HG03097 (cell line): ENCODE data around the gene PON1.

Source experiments
- ATAC-seq: cut with Tn5 transposase; IDR thresholded peaks from one replicate; pipeline ENCODE4 v1.9.1; 2021; ENCODE audit not compliant: unreplicated experiment, low FRiP score

PON1 gene

DNA sequence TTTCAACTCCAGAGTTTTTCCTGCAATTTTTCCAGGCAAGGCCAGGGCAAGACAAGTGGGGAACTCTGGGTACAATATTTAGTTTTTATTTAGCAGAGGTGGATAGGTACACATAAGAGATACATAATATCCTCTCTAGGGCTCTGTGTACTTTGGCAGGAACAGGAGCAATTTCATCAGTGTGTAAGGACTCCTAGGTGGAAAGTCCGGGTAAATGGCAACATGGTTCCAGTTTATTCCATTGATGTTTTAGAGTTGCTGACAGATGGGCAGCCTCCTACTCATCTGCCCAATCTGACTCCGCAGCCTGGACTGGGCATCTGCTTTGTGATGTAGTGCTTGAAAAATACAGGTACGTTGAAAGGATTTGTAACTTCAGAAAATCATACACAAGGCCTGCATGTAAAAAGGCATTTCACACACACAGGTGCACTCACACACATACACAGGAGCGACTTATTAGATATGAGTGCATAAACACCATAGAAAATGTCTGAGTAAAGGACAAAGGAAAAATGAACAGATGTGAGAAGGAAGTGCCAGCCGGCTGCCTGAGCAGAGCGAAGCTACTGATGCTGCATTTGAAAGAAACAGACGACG, 5.7 kb downstream of the PON1 start:
- ATAC-seq = no peak

DNA sequence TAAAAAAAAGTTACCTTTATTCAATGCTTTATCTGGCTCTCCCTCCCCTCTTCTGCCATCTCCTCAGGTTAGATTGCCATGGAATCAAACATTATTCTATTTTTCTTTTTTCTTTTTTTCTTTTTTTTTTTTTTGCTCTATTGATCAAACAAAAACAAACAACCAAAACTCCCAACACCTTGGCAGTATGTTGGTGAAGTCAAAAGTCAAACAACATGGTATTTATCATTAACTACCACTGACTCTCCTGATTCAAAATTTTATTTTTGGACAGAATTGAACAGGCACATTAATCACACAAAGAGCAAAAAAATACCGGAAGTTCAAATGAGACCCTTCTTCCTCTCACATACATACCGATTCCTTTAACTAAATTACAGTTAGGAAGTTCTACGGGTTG, 6.4 kb downstream of the PON1 start:
- no peak for ATAC-seq

DNA sequence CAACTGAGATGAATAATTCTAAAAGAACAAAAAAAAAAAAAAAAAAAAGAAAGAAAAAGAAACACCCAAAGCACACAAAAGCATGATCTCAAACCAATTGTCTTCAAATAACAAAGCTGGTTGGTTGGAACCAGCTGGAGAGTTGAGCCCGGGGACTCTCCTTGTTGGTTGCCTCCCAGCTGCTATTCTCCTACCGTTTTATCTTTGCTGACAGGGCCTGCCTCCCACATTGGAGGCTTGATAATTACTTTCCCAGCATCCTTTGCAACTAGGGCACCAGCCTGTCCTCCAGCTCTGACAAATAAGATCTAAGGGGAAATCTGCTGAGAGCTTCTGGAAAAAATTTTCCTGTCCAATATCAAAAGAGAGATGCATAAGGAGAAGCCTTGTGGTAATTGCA, 6.8 kb downstream of the PON1 start:
- no peak for ATAC-seq

DNA sequence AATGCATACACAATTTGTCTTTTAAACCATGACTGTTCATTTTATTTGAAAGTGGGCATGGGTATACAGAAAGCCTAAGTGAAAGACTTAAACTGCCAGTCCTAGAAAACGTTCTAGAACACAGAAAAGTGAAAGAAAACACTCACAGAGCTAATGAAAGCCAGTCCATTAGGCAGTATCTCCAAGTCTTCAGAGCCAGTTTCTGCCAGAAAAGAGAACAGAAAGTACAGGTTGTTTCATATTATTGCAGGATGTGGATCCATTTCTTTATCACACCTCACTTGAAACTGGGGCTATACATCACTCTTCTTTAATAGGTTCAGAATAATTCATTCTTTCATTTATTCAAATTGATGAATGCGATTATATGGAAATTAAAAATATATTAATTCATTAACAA, 7.7 kb downstream of the PON1 start:
- ATAC-seq = peak; percentile 82

DNA sequence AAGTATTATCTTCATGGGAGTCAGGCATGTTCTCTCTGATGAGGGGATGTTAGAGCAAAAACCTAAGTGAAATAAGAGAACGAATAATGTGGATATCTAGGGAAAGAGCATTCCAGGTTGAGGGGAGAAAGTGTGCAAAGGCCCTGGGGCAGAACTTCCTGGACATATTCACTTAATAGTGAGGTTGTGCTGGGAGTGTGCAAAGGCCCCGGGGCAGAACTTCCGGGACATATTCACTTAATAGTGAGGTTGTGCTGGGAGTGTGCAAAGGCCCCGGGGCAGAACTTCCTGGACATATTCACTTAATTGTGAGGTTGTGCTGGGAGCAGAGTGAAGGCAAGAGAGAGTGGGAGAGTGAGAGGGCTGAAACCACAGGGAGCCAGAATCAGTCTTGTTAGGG, 11.8 kb downstream of the PON1 start:
- ATAC-seq = no peak

DNA sequence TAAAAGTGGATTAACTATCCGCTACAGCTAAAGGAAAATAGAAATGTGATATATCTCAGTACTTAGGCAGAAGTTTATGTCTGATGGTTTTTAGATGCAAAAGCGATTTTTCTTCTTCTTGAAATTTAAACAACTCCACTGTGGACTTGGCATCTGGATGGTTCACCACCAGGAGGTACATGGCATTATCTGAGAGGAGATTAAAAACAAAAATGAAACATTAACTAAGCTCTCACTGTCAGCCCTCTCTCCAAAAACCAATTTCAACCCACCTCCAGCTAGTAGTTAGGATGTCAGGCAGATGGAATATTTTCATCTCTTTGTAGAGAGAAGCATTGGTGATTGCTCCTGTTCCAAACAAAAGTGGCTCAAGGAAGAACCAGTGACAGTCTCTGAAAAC, 12.9 kb downstream of the PON1 start:
- no peak for ATAC-seq

DNA sequence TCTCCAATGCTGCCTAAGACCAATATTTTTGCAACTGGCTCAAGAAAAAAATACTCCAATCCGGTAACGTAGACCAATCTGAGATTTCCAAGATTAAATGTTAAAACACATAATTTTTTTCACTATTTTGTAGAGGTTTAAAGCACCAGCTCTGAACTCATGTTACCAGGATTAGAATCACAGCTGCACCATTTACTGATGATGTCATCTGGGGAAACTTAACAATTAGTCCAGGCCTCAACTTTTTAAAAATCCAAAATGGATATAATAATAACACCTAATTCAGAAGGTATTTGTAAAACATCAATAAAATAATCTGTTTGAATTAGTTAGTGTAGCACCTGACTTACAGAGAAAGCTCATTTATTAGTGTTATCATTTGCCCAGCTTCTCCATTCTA, 14.4 kb downstream of the PON1 start:
- no peak for ATAC-seq

DNA sequence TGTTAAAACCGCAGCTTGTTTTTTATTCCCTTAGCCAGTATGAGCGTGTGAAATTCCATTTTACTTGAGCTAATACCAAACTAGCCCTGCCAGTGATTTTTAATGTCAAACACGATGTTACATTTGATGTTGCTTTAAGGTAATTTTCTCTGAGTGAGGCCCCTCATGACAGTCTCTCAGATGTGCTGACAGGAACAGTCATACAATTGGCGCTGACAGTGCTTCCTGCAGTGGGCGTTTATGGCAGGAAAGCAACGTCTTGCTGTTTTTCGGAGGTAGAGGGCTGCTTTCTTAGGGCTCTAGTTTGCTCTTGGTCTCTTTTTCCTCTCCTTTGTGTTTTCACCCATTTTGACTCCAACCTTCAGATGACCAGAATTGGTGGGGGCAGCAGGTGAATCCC, 19.3 kb downstream of the PON1 start:
- no peak for ATAC-seq

DNA sequence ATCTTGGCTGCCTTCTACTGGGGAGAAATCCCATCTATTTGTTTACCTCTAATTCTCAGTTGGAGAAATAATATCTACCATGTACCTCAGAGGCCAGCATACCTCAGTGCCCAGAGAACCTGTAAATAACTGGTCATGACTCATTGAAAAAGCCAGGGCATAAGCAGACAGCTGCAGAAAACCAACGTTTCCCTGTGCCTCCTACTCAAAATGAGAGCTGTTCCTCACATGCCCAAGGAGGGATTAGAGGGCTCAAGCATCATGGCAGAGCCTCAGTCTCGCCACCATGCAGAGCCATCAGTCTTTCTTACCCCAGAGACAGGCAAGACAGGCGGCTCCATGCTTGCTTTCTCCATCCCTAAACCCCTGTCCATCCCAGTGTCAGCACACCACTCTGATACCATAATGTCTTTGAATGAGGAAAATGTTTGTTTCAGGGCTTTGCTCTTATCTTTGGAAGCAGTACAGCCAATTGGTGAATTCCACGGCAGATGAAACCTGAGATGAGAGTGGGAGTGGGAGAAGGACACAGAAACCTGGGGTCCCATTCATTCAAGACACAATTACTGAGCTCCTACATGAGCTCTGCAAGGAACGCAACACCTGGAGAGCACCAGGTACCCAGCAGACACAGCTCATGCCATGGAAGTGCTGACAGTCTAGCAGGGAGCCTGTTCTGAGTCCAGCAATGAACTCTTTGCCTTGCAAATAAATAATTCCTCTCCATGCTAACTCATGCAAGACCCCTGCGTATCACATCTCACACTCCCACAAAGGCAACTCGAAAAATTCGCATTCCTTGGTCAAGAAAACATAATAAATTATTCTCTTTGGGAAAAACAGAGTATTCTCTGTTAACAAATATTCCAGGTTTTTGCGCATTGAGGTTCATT, 21.1 kb downstream of the PON1 start:
- ATAC-seq = no peak

DNA sequence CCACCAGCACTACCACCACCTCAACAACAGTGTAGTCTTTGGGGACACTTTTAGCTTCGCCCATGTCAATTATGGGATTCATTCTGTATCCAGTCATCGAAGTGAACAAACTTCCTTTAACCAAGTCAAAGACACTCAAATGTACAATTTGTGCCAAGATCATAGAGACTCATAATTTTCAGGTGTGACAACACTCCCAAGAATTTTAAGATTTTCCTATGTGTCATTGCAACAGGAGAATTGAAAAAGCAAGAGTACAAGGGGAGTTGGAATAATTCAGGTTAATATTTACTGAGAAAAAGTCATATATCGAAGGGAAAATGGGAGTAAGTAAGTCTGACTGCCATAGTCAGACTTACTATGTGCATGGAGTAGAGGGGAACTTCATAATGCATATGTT, 26.2 kb downstream of the PON1 start:
- ATAC-seq = no peak

DNA sequence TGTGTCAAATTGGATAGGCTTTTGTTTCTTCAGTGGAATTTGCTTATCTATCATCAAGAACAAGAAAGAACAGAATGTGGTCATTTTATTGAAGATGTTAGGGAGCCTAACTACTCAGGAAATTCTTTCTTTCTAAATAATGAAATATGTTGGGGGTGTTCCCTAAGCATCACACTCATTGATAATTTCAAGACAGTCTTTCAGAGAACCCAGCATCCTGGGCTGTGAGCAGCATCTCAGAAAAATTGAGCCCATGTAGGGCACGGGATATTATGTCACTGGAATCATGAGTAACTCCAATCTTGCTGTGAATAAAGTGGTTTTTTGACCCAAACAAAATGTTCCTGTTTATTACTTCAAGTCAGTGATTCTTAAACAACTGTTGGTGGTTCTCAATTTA, 27.3 kb downstream of the PON1 start:
- ATAC-seq = no peak

DNA sequence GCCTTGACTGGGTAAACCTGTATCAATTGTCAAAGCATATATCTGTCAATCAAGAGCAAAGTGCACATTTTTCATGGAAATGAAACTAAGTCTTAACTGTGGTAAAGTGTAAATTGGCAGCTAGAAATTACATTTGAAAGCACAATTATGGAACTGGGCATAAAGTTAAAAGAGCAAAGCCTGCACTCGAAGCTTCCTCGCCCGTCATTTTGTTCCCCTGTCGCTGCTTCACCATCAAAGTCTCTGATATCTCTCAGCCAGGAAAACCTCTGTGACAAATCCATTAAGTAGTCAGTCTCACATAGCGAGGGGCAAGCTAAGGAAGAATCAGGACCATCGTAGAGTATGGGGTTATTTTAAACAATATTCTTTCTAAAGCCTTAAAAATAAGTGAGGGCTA, 27.9 kb downstream of the PON1 start:
- no peak for ATAC-seq

DNA sequence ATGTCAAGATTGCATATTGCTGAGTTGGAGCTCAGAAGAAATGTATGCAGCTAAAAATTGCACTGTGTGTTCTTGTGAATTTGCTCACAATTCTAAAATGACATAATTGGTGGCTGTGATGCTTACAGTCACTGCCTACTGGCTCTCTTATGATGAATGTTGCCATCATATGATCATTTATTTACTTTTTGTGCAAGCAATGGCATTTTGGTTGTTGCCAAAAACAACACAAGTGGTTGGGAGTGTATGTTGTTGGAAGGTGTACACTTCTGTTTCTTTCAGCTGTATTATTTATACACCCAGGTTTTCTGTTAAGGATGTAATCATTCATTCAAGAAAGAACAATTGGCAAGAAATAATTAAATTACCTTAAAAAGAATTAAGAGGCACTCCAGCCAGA, 28.9 kb downstream of the PON1 start:
- no peak for ATAC-seq

DNA sequence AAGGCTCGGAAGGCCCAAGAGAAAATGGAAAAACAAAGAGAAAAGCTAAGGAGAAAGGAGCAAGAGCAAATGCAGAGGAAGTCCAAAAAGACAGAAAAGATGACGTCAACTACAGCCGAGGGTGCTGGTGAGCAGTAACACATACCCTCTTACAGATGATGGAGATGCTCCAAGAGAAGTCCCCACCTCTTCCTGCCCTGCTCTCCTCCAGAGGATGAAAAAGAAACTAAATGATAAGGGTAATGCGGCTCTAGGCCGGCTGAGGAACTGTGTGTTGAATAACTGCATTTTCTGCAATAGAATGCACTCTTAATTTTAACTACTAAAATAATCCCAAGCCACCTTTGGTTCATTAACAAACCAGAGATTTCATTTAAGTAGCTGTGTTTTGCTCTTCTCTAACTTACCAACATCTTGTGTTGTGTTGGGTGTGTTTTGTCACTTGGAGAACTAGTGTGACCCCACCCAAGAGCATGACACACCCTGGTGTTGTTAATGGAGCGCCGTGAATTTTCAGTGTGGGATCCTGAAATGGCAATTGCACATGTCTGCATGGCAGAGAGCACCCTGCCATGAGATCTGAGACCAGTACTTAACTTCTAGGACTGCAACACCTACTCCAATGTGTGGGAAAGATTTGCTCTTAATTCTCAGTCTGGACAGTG, 34.0 kb downstream of the PON1 start:
- no peak for ATAC-seq

DNA sequence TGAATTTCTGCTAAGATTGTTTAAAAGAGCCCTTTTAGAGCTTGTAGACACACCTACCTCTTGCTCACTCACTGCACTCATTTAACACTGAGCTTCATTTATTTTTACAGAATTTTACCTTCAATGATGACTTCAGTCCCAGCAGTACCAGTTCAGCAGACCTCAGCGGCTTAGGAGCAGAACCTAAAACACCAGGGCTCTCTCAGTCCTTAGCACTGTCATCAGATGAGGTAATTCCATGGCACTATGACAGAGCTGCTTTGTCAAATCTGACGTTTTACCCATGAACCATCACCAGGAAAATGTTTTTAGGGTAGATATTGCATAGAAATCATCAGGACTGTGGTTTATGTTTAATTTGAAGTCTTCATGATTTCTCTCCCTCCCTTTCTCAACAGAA, 38.2 kb downstream of the PON1 start:
- no peak for ATAC-seq

DNA sequence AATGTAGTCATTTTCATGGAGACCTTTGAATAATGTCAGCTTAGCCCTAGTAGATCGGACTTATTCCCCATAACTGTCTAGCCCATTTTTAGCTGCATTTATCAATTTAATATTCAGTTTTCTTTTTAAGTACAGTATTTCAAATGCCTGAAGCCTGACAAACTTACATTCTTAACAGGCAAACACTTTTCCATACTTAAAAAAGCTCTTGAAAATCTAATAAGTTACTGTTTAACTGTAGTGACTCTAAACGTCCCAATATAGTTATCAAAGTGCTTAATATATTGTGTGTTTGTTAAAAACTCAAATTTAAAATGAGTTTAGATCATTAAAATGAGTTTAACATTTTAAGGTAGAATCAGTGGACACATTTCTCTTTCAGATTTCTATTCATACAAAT, 44.9 kb downstream of the PON1 start:
- no peak for ATAC-seq

DNA sequence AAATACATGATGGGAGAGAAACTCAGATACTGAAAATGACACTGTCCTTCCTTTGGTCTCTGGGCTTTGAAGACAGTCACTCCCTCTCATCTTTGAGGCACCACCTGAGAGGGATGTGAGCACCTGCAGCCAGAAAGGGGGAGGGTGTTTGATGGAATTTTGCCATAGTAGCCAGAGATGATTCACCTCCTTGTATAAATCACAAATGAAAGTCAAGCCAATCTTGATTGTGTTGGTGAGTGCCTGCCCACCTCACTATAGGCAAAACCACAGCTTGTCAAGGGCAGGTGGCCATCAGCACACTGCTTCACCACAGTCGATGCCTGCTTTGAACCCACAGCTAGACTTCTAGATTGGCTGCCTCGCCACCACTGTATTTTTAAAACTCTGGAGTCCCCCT, 48.2 kb downstream of the PON1 start:
- ATAC-seq = no peak

DNA sequence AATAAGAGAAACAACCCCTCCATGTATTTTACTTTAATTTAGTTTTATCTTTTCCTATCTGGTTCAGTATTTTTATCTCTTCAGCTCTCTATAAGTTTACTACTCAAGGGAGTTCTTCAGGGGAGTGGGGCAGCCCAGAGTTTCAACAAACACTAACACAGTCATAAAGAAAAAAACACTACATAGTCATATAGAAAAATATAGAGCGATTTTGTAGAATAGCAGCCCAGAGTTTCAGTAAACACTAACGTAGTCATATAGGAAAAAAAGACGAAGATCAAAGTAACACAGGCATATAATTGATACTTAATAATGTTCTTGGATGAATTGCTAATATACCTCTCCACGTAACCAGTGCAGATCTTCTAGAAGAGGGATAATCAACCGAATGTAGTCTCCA, 54.7 kb downstream of the PON1 start:
- no peak for ATAC-seq

DNA sequence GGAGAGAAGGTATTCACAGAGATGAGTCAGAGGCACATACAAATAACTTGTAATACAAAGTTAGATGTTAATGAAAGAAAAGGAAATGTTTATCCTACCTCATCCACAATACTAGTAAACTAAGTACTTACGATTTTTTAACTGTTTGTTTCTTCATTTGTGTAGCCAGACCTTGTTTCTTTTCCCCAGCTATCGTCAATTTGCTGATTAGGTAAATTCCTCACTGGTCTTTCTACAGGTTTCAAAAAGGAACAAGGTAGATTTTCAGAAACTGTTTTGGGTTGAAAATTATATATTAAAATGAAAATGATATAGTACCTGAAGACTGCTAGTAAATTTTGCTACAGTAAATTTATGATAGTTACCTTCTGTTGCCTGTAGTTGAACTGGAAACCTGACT, 56.6 kb downstream of the PON1 start:
- no peak for ATAC-seq

DNA sequence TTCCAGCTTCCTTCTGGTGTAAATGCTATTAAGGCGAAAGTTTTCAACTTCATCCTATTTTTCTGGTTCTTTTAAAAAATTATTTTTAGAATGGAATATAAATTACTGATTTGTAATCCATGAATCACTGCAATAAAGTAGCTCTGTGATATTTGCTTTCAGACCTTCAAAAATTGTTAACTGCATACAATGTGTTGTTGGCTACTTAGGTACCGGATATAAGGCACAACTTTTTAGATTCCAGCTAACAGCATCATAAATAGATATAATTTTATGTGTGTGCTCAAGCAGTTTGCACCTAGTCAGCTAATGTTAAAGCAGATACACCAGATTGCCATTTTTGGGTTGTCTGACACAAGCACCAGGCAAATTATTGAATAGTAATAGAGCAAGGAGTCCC, 58.7 kb downstream of the PON1 start:
- ATAC-seq = no peak

DNA sequence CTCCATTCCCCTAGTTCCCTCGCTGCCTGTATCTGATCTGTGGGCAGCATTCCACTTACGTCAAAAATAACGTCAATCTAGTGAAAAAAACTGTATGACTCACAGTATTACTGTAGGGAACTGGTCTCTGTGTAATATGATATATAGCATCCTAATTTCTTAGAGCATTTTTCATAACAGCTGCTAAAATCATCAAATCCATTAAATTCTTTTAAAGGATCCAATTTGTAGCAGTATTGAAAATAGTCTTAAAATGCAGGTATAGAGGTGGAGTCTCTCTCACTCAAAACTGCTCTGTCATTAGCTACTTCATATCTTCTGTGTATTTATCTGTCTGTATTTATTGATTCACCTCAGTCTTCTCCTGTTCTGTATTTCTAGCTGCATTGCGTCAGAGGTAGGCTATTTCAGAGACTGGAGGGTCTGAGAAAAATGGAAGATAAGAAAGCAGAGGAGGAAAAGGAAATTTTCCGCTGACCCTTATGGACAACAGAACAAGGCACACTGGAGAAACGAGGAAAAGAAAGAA, 59.9 kb downstream of the PON1 start:
- no peak for ATAC-seq
